NT2/D1 (cell line): ENCODE data around the gene NOVA2.

Experiments used
- SUZ12 ChIP-seq: IDR thresholded peaks from 2 replicates; pipeline ENCODE4 v1.6.1; 2011; ENCODE audit not compliant: insufficient read length, insufficient read depth; ENCODE audit errors: extremely low read depth
- YY1 ChIP-seq: IDR thresholded peaks from 2 replicates; pipeline ENCODE4 v1.6.1; 2011; ENCODE audit not compliant: insufficient read length, insufficient read depth
- ZNF274 ChIP-seq: IDR thresholded peaks from 2 replicates; pipeline ENCODE4 v1.6.1; 2011; ENCODE audit warnings: mild to moderate bottlenecking, low read depth, low read length

- no peak for TF ChIP-seq YY1
- no peak for TF ChIP-seq ZNF274
- no peak for TF ChIP-seq SUZ12
These were observed 40.9 kb upstream of the NOVA2 start for GRCh38 chr19:46014534-46014933.
